Astrocyte of the spinal cord (primary cell): ENCODE data around the gene WSB1.

Experiments used
- DNase-seq: peaks from one replicate; pipeline ENCODE4 v3.0.0; 2011; ENCODE audit warnings: low read depth, low spot score
- H3K4me3 ChIP-seq: 2 replicates; pipeline ENCODE4 v1.5.1; 2011; ENCODE audit warnings: low read depth, mild to moderate bottlenecking, low read length, moderate library complexity
- CTCF ChIP-seq: IDR thresholded peaks from 2 replicates; pipeline ENCODE4 v1.5.1; 2012; ENCODE audit warnings: low read depth, mild to moderate bottlenecking, low read length, inconsistent platforms
- in situ Hi-C: cut with HindIII; loops from 2 replicates; pipeline ENCODE4 v1.10.0; 2017; ENCODE audit warnings: low sequenced_read_pairs

The WSB1 gene

GRCh38 chr17:27264068-27264812, 29.7 kb upstream of the WSB1 start:
- DNase-seq = no peak
- in situ Hi-C loops = no loop called here
- TF ChIP-seq CTCF = no peak
- H3K4me3 ChIP-seq = no peak overlapping the region

GRCh38 chr17:27265333-27265732, 28.6 kb upstream of the WSB1 start:
- DNase-seq = no peak
- H3K4me3 ChIP-seq = no peak overlapping the region
- in situ Hi-C loops = no loop called here
- TF ChIP-seq CTCF = no peak

GRCh38 chr17:27266228-27266627, 27.7 kb upstream of the WSB1 start:
- TF ChIP-seq CTCF = no peak
- in situ Hi-C loops = no loop called here
- DNase-seq = no peak
- no peak overlapping the region for H3K4me3 ChIP-seq

- no peak for TF ChIP-seq CTCF
- no peak overlapping the region for H3K4me3 ChIP-seq
- in situ Hi-C loops = no loop called here
- DNase-seq = no peak
Observed at GRCh38 chr17:27268394-27269085, 25.4 kb upstream of the WSB1 start.

- no peak for DNase-seq
- TF ChIP-seq CTCF = no peak
- no peak overlapping the region for H3K4me3 ChIP-seq
- in situ Hi-C loops = no loop called here
Observed at GRCh38 chr17:27269201-27269600, 24.7 kb upstream of the WSB1 start.

GRCh38 chr17:27269974-27270373, 23.9 kb upstream of the WSB1 start:
- in situ Hi-C loops = no loop called here
- no peak overlapping the region for H3K4me3 ChIP-seq
- no peak for TF ChIP-seq CTCF
- DNase-seq = no peak
